Measurements from ENCODE around the gene SCARF1.

Gene SCARF1

GRCh38 chr17:1627182-1627981, 18.1 kb downstream of the SCARF1 start:
- Mint-ChIP-seq H3K27me3 (no peaks in the 10 kb centered on the region), H3K9me3 (peaks cover 2 to 4% of the 10 kb centered on the region in 2 donors), H3K4me1 (peaks cover 37 to 71% of the 10 kb centered on the region in 2 donors), H3K27ac (peak overlapping the region; percentile 95), H3K4me3 (peak overlapping the region; percentile 88 to 96), H3K36me3 (peaks cover 37 to 52% of the 10 kb centered on the region in 2 donors)
- ATAC-seq (replicated peaks) (peak; percentile 30 to 38), DNase-seq (no peak)

DNA sequence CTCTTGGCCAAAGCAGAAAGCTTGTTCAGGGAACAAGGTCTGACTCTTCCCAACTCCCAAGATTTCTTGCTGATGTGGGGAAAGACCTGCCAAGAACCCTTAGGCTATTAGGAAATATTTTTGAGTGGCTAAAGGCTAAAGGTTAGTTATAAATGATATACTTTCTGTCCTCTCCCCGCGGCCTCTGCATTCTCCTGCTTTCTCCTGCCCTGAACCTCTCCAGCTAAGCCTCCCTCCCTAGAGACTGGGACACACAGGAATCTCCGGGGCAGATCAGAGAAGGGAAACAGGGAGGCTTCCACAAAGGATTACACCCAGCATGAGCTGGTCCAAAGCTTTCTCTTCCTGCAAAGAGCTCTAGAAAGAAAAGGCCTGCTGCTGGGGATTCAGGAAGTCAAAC, 19.2 kb downstream of the SCARF1 start:
- Mint-ChIP-seq H3K4me3 (peak overlapping the region; percentile 88 to 96), H3K36me3 (peaks cover 39 to 46% of the 10 kb centered on the region in 2 donors), H3K27ac (peak overlapping the region; percentile 95), H3K27me3 (no peaks in the 10 kb centered on the region), H3K4me1 (peaks cover 30 to 67% of the 10 kb centered on the region in 2 donors), H3K9me3 (no peaks in the 10 kb centered on the region)
- no peak for ATAC-seq (replicated peaks)
- DNase-seq = no peak

- ATAC-seq (replicated peaks) (no peak), DNase-seq (no peak)
- H3K27ac Mint-ChIP-seq = peak overlapping the region; percentile 95
- H3K27me3 Mint-ChIP-seq = no peaks in the 10 kb centered on the region
- H3K4me3 Mint-ChIP-seq = peak overlapping the region; percentile 88 to 96
- H3K36me3 Mint-ChIP-seq = peaks cover 44 to 53% of the 10 kb centered on the region in 2 donors
- no peaks in the 10 kb centered on the region for H3K9me3 Mint-ChIP-seq
- H3K4me1 Mint-ChIP-seq = peaks cover 33 to 63% of the 10 kb centered on the region in 2 donors
Measured at GRCh38 chr17:1625581-1625980, 20.0 kb downstream of the SCARF1 start.

GRCh38 chr17:1625053-1625452, 20.5 kb downstream of the SCARF1 start:
- Mint-ChIP-seq H3K4me1 (peaks cover 29 to 58% of the 10 kb centered on the region in 2 donors), H3K27ac (no peak overlapping the region), H3K9me3 (no peaks in the 10 kb centered on the region), H3K27me3 (no peaks in the 10 kb centered on the region), H3K4me3 (peak overlapping the region in 1 of 2 donors; percentile 96), H3K36me3 (peaks cover 46 to 50% of the 10 kb centered on the region in 2 donors)
- DNase-seq = no peak
- ATAC-seq (replicated peaks) = no peak

GRCh38 chr17:1624650-1625049, 20.9 kb downstream of the SCARF1 start:
- H3K4me3 Mint-ChIP-seq = peak overlapping the region; percentile 0 to 50
- peak overlapping the region; percentile 82 for H3K27ac Mint-ChIP-seq

DNA sequence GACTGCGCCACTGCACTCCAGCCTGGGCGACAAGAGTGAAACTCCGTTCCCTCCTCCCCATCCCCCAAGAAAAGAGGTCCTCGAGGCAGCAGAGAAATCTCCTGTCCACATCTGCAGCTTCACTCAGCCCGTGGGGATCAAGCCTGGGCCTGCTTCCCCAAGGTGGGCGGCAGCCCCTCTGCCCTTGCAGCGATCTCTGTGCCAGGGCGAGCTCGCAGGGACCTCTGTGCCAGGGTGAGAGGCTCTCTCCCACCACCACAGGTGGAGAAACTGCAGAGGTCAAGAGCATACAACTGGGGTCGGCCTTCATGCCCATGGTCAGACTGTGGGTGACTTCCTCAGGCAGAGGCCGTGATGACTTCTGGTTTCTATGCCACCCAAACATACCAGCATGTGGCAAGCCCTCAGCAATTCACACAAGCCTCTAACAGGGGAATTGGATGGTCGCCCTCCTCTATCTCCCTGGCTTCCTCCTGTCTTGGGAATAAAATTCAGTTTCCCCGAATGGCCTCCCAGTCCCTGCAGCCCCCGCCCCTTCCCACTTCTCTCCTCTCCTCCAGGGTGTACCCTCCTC, 22.4 kb downstream of the SCARF1 start:
- DNase-seq (no peak), ATAC-seq (replicated peaks) (no peak)
- Mint-ChIP-seq H3K27ac (no peak overlapping the region), H3K9me3 (no peaks in the 10 kb centered on the region), H3K36me3 (peaks cover 50 to 59% of the 10 kb centered on the region in 2 donors), H3K4me1 (peaks cover 29 to 55% of the 10 kb centered on the region in 2 donors), H3K27me3 (no peaks in the 10 kb centered on the region), H3K4me3 (no peak overlapping the region)

More at GRCh38 chr17:1624650-1625049, 20.9 kb downstream of the SCARF1 start:
- Mint-ChIP-seq H3K36me3 (peaks cover 48 to 51% of the 10 kb centered on the region in 2 donors), H3K27me3 (no peaks in the 10 kb centered on the region), H3K4me1 (peaks cover 28 to 56% of the 10 kb centered on the region in 2 donors), H3K9me3 (no peaks in the 10 kb centered on the region)
- DNase-seq = no peak
- no peak for ATAC-seq (replicated peaks)

GRCh38 chr17:1621273-1621954, 24.1 kb downstream of the SCARF1 start:
- H3K4me1 Mint-ChIP-seq = peaks cover 26 to 52% of the 10 kb centered on the region in 2 donors
- H3K27ac Mint-ChIP-seq = peak overlapping the region; percentile 28
- H3K9me3 Mint-ChIP-seq = no peaks in the 10 kb centered on the region
- DNase-seq = no peak
- peaks cover 47 to 65% of the 10 kb centered on the region in 2 donors for H3K36me3 Mint-ChIP-seq
- no peak for ATAC-seq (replicated peaks)
- H3K4me3 Mint-ChIP-seq = no peak overlapping the region
- H3K27me3 Mint-ChIP-seq = no peaks in the 10 kb centered on the region

GRCh38 chr17:1620486-1620885, 25.0 kb downstream of the SCARF1 start:
- Mint-ChIP-seq H3K36me3 (peaks cover 43 to 61% of the 10 kb centered on the region in 2 donors), H3K4me3 (no peak overlapping the region), H3K9me3 (no peaks in the 10 kb centered on the region), H3K4me1 (peaks cover 19 to 42% of the 10 kb centered on the region in 2 donors), H3K27me3 (no peaks in the 10 kb centered on the region), H3K27ac (no peak overlapping the region)
- ATAC-seq (replicated peaks) (no peak), DNase-seq (no peak)

- Mint-ChIP-seq H3K36me3 (peaks cover 50 to 62% of the 10 kb centered on the region in 2 donors), H3K4me1 (peaks cover 17 to 26% of the 10 kb centered on the region in 2 donors), H3K27ac (peak overlapping the region; percentile 82), H3K27me3 (no peaks in the 10 kb centered on the region), H3K9me3 (no peaks in the 10 kb centered on the region), H3K4me3 (no peak overlapping the region)
- ATAC-seq (replicated peaks) (peak in 1 of 2 donors; percentile 42), DNase-seq (no peak)
Measured at GRCh38 chr17:1617620-1618174, 27.8 kb downstream of the SCARF1 start.

- Mint-ChIP-seq H3K27me3 (no peaks in the 10 kb centered on the region), H3K9me3 (no peaks in the 10 kb centered on the region), H3K4me1 (peaks cover 19 to 32% of the 10 kb centered on the region in 2 donors), H3K27ac (no peak overlapping the region), H3K36me3 (peaks cover 57 to 71% of the 10 kb centered on the region in 2 donors), H3K4me3 (no peak overlapping the region)
- no peak for ATAC-seq (replicated peaks)
- no peak for DNase-seq
Measured at GRCh38 chr17:1616101-1616500, 29.4 kb downstream of the SCARF1 start.

DNA sequence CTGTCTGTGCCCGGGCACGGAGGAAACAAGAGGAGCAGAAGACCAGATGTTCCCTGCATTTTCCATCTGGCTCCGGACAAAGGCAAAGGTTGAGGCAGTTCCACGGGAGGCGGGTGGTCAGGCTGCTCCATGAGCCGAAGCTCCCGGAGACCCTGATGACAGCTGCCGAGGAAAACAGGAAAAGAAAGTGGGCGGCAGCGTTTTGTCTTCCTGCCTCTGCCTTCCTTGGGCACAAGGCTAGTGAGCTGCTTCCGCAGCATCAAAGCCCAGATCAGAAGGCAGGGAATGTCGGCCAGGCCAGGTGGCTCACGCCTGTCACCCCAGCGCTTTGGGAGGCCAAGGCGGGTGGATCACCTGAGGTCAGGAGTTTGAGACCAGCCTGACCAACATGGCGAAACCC, 33.1 kb downstream of the SCARF1 start:
- Mint-ChIP-seq H3K27ac (no peak overlapping the region), H3K9me3 (no peaks in the 10 kb centered on the region), H3K4me3 (no peak overlapping the region), H3K4me1 (peaks cover 18 to 31% of the 10 kb centered on the region in 2 donors), H3K36me3 (peaks cover 55 to 65% of the 10 kb centered on the region in 2 donors), H3K27me3 (no peaks in the 10 kb centered on the region)
- DNase-seq (no peak), ATAC-seq (replicated peaks) (no peak)

DNA sequence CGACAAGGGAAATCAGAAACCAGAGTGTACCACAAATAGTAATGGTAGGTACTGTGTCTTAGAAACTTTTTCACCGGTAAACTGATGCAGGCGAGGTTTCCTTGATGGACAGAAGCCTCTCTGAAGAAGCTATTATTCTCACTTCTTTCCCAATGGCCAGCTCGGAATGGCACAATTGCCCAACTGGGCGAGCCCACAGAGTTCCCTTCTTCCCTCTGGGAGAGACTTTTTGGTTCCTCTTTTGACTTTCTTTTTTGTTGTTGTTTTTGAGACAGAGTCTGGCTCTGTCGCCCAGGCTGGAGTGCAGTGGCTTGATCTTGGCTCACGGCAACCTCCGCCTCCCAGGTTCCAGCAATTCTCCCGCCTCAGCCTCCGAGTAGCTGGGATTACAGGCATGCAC, 33.8 kb downstream of the SCARF1 start:
- no peak overlapping the region for H3K4me3 Mint-ChIP-seq
- H3K9me3 Mint-ChIP-seq = no peaks in the 10 kb centered on the region
- H3K27ac Mint-ChIP-seq = no peak overlapping the region
- peaks cover 54 to 65% of the 10 kb centered on the region in 2 donors for H3K36me3 Mint-ChIP-seq
- H3K4me1 Mint-ChIP-seq = peaks cover 24 to 36% of the 10 kb centered on the region in 2 donors
- no peaks in the 10 kb centered on the region for H3K27me3 Mint-ChIP-seq
- DNase-seq (no peak), ATAC-seq (replicated peaks) (no peak)

DNA sequence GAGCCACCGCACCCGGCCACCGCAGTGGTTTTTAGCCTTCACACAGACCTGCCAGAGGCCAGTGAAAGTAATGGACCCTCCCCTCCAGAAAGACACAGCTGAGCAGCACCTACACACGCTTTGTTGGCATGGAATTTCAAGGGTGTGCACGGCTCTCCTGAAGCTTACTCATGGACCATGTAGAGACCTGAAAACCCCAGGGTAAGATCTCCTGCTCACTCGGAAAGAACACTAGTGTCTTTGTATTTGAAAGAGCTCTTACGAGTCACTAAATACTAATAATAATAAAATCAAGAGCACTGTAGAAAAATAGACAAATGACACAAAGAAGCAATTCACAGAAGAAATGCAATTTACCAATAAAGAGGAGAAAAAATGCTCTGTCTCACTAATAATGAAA, 36.9 kb downstream of the SCARF1 start:
- no peak for DNase-seq
- H3K27ac Mint-ChIP-seq = peak overlapping the region; percentile 94
- no peak for ATAC-seq (replicated peaks)
- no peaks in the 10 kb centered on the region for H3K9me3 Mint-ChIP-seq
- no peaks in the 10 kb centered on the region for H3K27me3 Mint-ChIP-seq
- H3K4me3 Mint-ChIP-seq = peak overlapping the region in 1 of 2 donors; percentile 16
- H3K4me1 Mint-ChIP-seq = peaks cover 41 to 66% of the 10 kb centered on the region in 2 donors
- H3K36me3 Mint-ChIP-seq = peaks cover 42 to 57% of the 10 kb centered on the region in 2 donors

- peak overlapping the region; percentile 15 to 25 for H3K4me3 Mint-ChIP-seq
- peak overlapping the region; percentile 94 for H3K27ac Mint-ChIP-seq
- H3K36me3 Mint-ChIP-seq = peaks cover 35 to 50% of the 10 kb centered on the region in 2 donors
- H3K27me3 Mint-ChIP-seq = no peaks in the 10 kb centered on the region
- no peaks in the 10 kb centered on the region for H3K9me3 Mint-ChIP-seq
- peak; percentile 2 for ATAC-seq (replicated peaks)
- no peak for DNase-seq
- H3K4me1 Mint-ChIP-seq = peaks cover 39 to 66% of the 10 kb centered on the region in 2 donors
Measured at GRCh38 chr17:1607971-1608320, 37.6 kb downstream of the SCARF1 start.

Measured in stimulated activated naive B cell treated with anti-CD40 and anti-IgM and Interleukin-4, amounts not matched to agents 10 μg/mL and 1 μg/mL and 100 μg/mL, for 72 hours (primary cell).